Stimulated activated CD8-positive, alpha-beta memory T cell treated with anti-CD3 and anti-CD28 coated beads, Interleukin-15, amount 100 ng/mL, for 4 hours (primary cell): Measurements from ENCODE around the gene PERM1.
"Not testable (repeated sequence)": the region's sequence is repeated elsewhere in the genome, so short reads cannot be mapped to it uniquely, and the experiment has no call there.

Experiments
- DNase-seq, 2 donors: peaks; one replicate each; pipeline ENCODE4 v3.0.0-alpha.2; 2020; ENCODE audit warnings: low read depth in 2 of 2

Gene PERM1

GRCh38 chr1:998995-999724 lies 17.3 kb upstream of the PERM1 start:
- DNase-seq: no peak

GRCh38 chr1:998745-998994 lies 16.8 kb upstream of the PERM1 start:
- DNase-seq: no peak

GRCh38 chr1:997993-998744 lies 16.3 kb upstream of the PERM1 start:
- no peak for DNase-seq

DNA sequence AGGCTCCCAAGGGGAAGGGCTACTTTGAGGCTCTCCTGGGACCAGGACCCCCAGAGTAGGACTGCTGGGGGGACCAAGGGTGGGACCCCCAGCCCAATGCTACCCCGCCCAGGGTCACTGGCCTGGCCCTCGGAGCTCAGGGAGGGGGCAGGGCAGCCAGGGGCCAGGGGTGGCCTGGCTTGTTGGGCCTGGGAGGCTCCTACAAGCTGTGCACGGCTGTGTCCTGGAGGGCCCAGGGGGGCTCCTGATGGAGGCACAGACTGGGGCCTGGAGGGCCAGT lies 15.8 kb upstream of the PERM1 start:
- no peak for DNase-seq

DNA sequence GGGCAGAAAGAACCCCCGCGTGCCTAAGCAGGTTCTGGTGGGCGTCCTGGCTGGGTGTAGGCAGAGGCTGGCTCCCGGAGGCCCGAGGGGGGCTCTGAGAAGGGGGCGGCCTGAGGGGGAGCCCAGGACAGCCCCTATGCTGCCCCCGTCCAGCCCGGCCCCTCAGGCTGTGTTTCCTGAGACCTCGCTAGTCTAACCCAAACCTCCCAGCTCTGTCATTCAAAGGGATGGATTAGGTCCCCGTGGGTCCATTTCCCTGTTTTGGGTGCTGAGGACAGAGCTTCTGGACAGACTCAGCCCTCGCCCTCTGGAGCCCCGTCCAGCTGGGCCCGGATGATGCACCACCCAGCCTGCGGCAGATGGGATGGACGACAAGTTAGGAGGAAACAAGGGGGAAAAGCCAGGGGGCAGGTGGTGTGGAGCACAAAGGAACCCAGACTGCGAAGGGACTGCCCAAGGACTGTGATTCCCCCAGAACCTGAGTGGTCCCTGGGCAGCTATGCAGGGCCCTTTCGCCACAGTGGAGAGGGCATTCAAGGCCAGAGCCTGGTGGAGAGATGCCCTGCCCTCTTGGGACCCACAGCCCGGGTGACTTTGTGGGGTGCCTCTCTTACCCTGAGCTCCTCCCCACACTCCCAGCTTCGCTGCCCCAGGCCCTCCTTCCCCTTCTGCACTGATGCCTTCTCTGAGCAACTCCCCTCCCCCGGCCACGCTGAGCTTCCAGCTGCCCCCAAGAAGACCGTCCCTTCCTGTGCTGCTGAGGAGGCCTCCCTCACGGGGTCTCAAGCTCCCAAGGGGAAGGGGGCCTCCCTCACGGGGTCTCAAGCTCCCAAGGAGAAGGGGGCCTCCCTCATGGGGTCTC lies 15.2 kb upstream of the PERM1 start:
- DNase-seq: no peak

DNA sequence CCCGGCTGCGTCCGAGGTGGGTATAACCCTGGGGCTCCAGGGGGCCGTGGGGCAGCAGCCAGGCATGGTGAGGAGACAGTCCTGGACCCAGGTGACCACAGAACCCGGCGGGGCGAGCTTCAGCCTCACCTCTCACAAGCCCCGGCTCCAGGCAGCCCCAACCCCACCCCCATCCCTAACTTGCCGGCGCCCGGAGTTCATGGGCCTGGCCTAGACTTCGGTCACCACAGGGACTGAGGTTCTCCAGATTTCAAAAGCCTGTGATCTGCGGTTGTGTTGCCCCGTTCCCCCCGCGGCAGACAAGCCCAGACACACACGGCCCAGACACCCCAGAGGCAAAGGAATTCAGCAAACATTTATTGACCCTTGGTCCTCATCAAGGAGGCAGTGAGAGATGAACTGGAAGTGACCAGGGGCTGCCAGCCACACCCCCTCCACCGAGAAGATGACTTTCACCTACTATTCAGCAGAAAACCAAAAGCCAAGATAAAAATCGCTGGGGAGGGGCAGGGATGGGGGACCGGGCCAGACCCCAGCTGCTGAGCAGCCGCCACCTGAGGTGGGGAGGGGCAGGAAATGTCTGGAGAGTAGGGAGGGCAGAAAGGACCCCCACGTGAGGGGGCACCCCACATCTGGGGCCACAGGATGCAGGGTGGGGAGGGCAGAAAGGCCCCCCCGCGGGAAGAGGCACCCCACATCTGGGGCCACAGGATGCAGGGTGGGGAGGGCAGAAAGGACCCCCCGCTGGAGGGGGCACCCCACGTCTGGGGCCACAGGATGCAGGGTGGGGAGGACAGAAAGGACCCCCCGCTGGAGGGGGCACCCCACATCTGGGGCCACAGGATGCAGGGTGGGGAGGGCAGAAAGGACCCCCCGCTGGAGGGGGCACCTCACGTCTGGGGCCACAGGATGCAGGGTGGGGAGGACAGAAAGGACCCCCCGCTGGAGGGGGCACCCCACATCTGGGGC lies 14.1 kb upstream of the PERM1 start:
- DNase-seq: no peak

GRCh38 chr1:994546-994945 lies 12.7 kb upstream of the PERM1 start:
- not testable (repeated sequence) for DNase-seq

GRCh38 chr1:993379-993995 lies 11.6 kb upstream of the PERM1 start:
- DNase-seq: no peak

- DNase-seq: no peak
These were observed 10.5 kb upstream of the PERM1 start for GRCh38 chr1:992362-992761.

GRCh38 chr1:991895-992294 lies 10.0 kb upstream of the PERM1 start:
- DNase-seq: no peak

DNA sequence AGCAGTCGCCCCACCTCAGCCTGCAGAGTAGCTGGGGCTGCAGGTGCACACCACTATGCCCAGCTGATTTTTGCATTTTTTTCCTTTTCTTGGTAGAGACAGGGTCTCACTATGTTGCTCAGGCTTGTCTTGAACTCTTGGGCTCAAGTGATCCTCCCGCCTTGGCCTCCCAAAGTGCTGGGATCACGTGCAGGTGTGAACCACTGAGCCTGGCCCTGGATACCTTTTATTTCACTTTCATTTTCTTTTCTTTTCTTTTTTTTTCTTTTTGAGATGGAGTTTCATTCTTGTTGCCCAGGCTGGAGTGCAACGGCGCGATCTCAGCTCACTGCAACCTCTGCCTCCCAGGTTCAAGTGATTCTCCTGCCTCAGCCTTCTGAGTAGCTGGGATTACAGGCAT lies 9.4 kb upstream of the PERM1 start:
- DNase-seq: not testable (repeated sequence)

DNA sequence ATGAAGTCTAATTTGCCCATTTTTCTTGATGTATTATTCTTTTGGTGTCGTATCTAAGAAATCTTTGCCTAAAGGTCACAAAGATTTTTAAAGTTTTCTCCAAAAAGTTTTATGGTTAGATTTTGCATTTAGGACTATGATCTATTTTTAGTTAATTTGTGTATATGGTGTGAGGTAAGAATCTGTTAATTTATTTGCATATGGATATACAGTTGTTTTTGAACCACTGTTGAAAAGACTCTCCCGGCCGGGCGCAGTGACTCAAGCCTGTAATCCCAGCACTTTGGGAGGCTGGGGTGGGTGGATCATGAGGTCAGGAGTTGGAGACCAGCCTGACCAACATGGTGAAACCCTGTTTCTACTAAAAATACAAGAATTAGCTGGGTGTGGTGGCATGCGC lies 6.2 kb upstream of the PERM1 start:
- not testable (repeated sequence) for DNase-seq

- no peak for DNase-seq
These were observed 3.2 kb upstream of the PERM1 start for GRCh38 chr1:985126-985525.

- no peak for DNase-seq
These were observed 2.6 kb upstream of the PERM1 start for GRCh38 chr1:984476-984814.

- no peak for DNase-seq
These were observed 2.0 kb upstream of the PERM1 start for GRCh38 chr1:983798-984475.

DNA sequence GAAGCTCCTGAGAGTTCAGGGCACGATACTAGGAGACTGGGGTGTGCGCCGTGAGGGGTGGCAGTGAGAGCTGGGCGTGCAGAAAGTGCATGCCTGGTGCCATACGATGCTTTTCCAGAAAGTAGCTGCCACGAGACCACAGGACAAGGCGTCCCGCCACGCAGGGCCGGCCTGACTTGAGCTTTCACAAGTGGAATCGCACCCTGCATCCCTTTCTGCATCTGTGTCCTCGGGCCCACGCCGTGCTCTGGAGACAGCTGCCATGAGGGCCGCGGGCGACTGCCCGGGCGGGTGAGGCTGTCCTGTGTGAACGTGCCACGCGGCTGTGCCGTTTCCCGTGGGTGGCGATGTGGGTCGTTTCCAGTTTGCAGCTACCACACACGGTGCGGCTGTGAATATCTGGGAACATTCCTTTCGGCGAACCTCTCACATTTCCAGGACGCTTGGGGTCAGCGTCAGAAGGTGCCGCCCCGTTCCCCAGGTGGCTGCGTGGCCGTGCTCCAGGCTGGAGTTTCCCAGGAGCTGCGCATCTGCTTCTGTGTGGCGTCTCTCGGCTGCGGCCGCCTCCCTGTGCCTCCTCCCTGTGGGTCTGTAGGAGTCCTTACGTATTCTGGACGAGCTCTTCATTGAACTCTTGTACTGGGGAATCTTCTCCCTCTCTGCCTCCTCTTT lies 1.0 kb upstream of the PERM1 start:
- no peak for DNase-seq

DNA sequence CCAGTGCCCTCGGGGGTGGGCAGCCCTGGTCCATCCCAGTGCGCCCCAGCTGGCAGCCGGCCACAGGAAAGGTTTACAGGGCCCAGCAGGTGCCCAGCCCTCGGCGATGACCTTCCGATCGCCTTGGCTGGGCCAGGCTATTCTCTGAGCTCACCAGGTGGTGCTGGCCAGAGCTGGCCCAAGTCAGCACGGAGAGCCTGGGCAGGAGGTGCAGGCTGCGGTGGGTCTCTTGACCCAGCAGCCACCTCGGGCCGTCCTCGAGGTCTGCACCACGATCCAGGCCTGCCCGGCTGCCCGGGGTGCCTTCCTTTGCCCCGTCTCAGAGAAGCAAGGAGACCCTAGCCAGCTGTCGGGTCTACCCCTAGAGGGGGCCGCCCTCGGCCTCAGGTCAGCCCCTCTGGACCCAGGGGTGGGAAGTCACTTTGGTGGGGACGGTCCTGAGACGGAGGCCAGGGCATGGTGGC lies 370 bp downstream of the PERM1 start:
- no peak for DNase-seq

DNA sequence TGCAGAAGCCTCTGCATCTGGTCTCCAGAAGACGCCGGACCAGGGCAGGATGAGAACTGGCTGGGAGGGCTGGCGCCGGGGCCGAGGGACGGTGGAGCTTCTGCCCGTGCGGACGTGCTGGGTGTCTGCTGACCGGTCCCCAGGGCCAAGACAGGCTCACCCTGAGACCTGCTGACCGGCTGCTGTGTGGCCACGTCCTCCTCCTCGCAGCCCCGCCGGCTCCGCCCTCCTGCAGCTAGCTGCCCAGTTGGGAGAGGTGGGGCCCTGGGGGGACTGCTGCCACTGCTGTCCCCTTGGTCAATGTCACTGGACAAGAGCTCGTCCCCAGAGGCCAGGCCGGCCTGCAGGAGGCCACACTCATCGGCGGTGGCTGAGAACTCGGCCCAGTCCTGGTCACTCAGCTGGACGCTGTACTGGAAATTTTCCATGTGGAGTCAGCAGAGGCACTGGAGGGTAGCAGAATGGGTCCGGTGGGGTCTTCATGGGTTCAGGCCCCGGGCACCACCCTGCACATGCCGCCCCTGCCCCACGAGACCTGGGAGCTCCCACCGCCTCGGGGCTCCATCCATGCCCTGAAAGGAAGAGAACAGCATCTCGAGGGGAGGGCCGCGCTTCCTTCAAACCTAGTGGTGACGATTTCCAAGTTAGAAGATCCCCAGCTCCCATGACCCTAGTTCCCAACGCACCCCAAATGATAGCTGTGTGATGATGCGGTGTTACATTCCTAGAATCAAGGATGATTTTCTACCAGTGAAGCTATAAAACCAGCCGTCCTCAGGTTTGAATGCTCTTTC lies 1.1 kb downstream of the PERM1 start:
- DNase-seq: no peak

GRCh38 chr1:980137-980571 lies 1.7 kb downstream of the PERM1 start:
- DNase-seq: no peak

GRCh38 chr1:979744-980072 lies 2.2 kb downstream of the PERM1 start:
- DNase-seq: no peak
